GM21390 (cell line): ENCODE results near the gene PRKG1.

Source experiments
- ATAC-seq: cut with Tn5 transposase; IDR thresholded peaks from one replicate; pipeline ENCODE4 v1.9.1; 2021; ENCODE audit not compliant: unreplicated experiment

Gene PRKG1

GRCh38 chr10:51075873-51076229, 1.6 kb downstream of the PRKG1 start:
- no peak for ATAC-seq

GRCh38 chr10:51076299-51076841, 2.1 kb downstream of the PRKG1 start:
- no peak for ATAC-seq

GRCh38 chr10:51077074-51077473, 2.8 kb downstream of the PRKG1 start:
- no peak for ATAC-seq

- ATAC-seq, result no peak
These were observed 3.2 kb downstream of the PRKG1 start for GRCh38 chr10:51077507-51077906.

- no peak for ATAC-seq
These were observed 5.0 kb downstream of the PRKG1 start for GRCh38 chr10:51079331-51079730.

- no peak for ATAC-seq
These were observed 5.5 kb downstream of the PRKG1 start for GRCh38 chr10:51079766-51080165.

- no peak for ATAC-seq
These were observed 6.2 kb downstream of the PRKG1 start for GRCh38 chr10:51080311-51081006.

- no peak for ATAC-seq
These were observed 8.6 kb downstream of the PRKG1 start for GRCh38 chr10:51082857-51083256.

- ATAC-seq, result no peak
These were observed 9.1 kb downstream of the PRKG1 start for GRCh38 chr10:51083356-51083853.

- no peak for ATAC-seq
These were observed 10.9 kb downstream of the PRKG1 start for GRCh38 chr10:51085204-51085603.

GRCh38 chr10:51086710-51087109, 12.4 kb downstream of the PRKG1 start:
- ATAC-seq, result no peak

- ATAC-seq, result no peak
These were observed 12.8 kb downstream of the PRKG1 start for GRCh38 chr10:51087114-51087513.

- no peak for ATAC-seq
These were observed 15.9 kb downstream of the PRKG1 start for GRCh38 chr10:51090190-51090589.

GRCh38 chr10:51092402-51092801, 18.1 kb downstream of the PRKG1 start:
- ATAC-seq, result no peak

GRCh38 chr10:51095444-51095843, 21.2 kb downstream of the PRKG1 start:
- no peak for ATAC-seq

GRCh38 chr10:51097546-51097945, 23.3 kb downstream of the PRKG1 start:
- no peak for ATAC-seq

- no peak for ATAC-seq
These were observed 25.9 kb downstream of the PRKG1 start for GRCh38 chr10:51100221-51100620.

- ATAC-seq, result no peak
These were observed 29.4 kb downstream of the PRKG1 start for GRCh38 chr10:51103554-51104217.

GRCh38 chr10:51106311-51106945, 32.1 kb downstream of the PRKG1 start:
- no peak for ATAC-seq

GRCh38 chr10:51108406-51108805, 34.1 kb downstream of the PRKG1 start:
- no peak for ATAC-seq

- no peak for ATAC-seq
These were observed 35.7 kb downstream of the PRKG1 start for GRCh38 chr10:51109801-51110533.
